Cardiac muscle cell (in vitro differentiated cells and primary cell): ENCODE results near the gene FOXC1. TPM values are rescaled to one million over a fixed set of nuclear protein-coding genes. Genes with fewer than 3 reads are reported as not detected.

Experiments used
- DNase-seq, 2 donors: peaks; one replicate each; pipeline versions ENCODE4 v3.0.0 to v3.0.0-alpha.2; 2010 to 2017; ENCODE audit warnings: low read depth in 1 of 2, low spot score in 1 of 2
- H3K27ac ChIP-seq: fragments of 200-600 bp; sonication (generic); 2 replicates; pipeline ENCODE4 v1.5.1; 2016
- H3K27me3 ChIP-seq: fragments of 200-600 bp; sonication (generic); 2 replicates; pipeline ENCODE4 v1.6.0; 2016; ENCODE audit warnings: control low read depth
- H3K36me3 ChIP-seq: fragments of 200-600 bp; sonication (generic); 2 replicates; pipeline ENCODE4 v1.5.1; 2016; ENCODE audit warnings: control low read depth
- H3K4me1 ChIP-seq: fragments of 200-600 bp; sonication (generic); 2 replicates; pipeline ENCODE4 v1.8.1; 2017; ENCODE audit warnings: low read depth, mild to moderate bottlenecking, mixed run types
- H3K4me3 ChIP-seq: fragments of 200-600 bp; sonication (generic); 2 replicates; pipeline ENCODE4 v1.5.1; 2016; ENCODE audit warnings: mild to moderate bottlenecking
- H3K9me3 ChIP-seq: fragments of 200-600 bp; sonication (generic); 2 replicates; pipeline ENCODE4 v1.5.1; 2017; ENCODE audit warnings: low read depth, mild to moderate bottlenecking, control low read depth
- CTCF ChIP-seq: IDR thresholded peaks from 2 replicates; pipeline ENCODE4 v1.5.1; 2012; ENCODE audit warnings: low read depth, mild to moderate bottlenecking, low read length
- polyA plus RNA-seq: library from polyadenylated mRNA; unstranded; fragments of >200 nt; fragmentation: Nextera tagmentation; extraction: Ambion mirVana; gene quantifications from 2 replicates; pipeline ENCODE4 v1.2.1, GENCODE V29; 2016
- total RNA-seq: library from RNA; depleted of rRNA; stranded (reverse); fragments of >200 nt; gene quantifications from 2 replicates; pipeline ENCODE4 v1.2.3, GENCODE V29; 2016

Gene FOXC1
- total and polyA plus RNA-seq, 2 experiments from 2014 or later = 2.5 to 3.4 TPM

DNA sequence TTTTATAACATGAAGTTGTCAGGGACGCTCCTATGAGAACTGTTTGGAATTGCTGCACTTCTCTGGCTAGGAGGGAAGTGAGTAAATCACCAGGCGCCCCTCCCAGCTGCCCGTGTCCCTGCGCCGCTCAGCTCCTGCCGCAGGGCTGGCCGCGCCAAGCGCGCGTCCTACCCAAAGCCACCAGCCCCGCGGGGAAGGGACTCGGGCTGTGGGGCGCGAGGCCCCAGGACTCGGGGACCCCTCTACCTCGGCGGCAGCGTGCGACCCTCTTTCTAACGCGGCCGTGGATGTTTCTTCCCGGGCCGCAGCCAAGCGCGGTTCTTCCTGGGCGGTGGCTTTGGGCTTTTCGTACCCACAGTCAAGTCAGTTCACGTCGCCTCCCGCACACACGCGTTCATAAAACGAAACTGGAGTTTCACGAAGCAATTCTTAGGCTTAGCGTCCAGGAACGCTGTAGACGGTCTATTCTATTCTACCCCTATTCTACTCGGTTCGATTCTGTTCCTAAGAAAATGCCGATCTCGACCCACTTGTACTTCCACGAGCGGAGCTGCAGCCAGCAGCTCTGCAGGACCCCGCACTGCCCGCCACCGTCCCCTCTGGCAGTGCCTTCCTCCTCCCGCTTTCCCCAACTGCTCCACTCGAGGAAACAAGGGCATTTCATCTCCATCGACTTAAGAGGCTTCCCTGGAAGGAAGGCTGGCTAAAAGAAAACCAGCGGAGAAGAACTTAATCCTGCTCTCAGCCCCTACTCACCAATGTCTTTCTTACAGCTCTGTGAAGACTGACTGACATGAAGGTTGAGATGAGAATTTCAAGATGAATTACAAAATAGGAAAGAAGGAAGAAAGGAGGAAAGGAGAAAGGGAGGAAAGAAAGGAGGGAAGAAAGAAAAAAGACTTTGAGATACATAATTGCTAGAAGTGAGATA is 15.4 kb downstream of the FOXC1 start:
- peak; percentile 53 to 57 for DNase-seq
- no peak overlapping the region for H3K27ac ChIP-seq
- peaks cover 84% of the 10 kb centered on the region for H3K27me3 ChIP-seq
- H3K4me1 ChIP-seq = peaks cover 14% of the 10 kb centered on the region
- H3K4me3 ChIP-seq = peak overlapping the region; percentile 44
- no peaks in the 10 kb centered on the region for H3K9me3 ChIP-seq
- TF ChIP-seq CTCF = no peak
- H3K36me3 ChIP-seq = no peaks in the 10 kb centered on the region

- TF ChIP-seq CTCF = no peak
- no peak overlapping the region for H3K4me3 ChIP-seq
- H3K36me3 ChIP-seq = no peaks in the 10 kb centered on the region
- no peaks in the 10 kb centered on the region for H3K9me3 ChIP-seq
- no peak overlapping the region for H3K27ac ChIP-seq
- peaks cover 76% of the 10 kb centered on the region for H3K27me3 ChIP-seq
- H3K4me1 ChIP-seq = peaks cover 14% of the 10 kb centered on the region
- DNase-seq = no peak
Observed at GRCh38 chr6:1625794-1626435, 16.2 kb downstream of the FOXC1 start.

GRCh38 chr6:1626481-1626880 is 16.8 kb downstream of the FOXC1 start:
- no peak for TF ChIP-seq CTCF
- H3K27ac ChIP-seq = no peak overlapping the region
- H3K9me3 ChIP-seq = no peaks in the 10 kb centered on the region
- no peak overlapping the region for H3K4me3 ChIP-seq
- H3K4me1 ChIP-seq = peaks cover 14% of the 10 kb centered on the region
- no peak for DNase-seq
- no peaks in the 10 kb centered on the region for H3K36me3 ChIP-seq
- peaks cover 70% of the 10 kb centered on the region for H3K27me3 ChIP-seq

GRCh38 chr6:1627827-1628560 is 18.3 kb downstream of the FOXC1 start:
- DNase-seq = no peak
- Histone ChIP-seq H3K27me3 (peaks cover 55% of the 10 kb centered on the region), H3K36me3 (no peaks in the 10 kb centered on the region), H3K27ac (no peak overlapping the region), H3K9me3 (no peaks in the 10 kb centered on the region), H3K4me3 (no peak overlapping the region), H3K4me1 (peaks cover 14% of the 10 kb centered on the region)
- no peak for TF ChIP-seq CTCF

GRCh38 chr6:1629316-1629715 is 19.6 kb downstream of the FOXC1 start:
- H3K27me3 ChIP-seq = peaks cover 42% of the 10 kb centered on the region

More at GRCh38 chr6:1629316-1629715, 19.6 kb downstream of the FOXC1 start:
- no peaks in the 10 kb centered on the region for H3K36me3 ChIP-seq
- no peak overlapping the region for H3K4me3 ChIP-seq
- no peak overlapping the region for H3K27ac ChIP-seq
- DNase-seq = no peak
- peaks cover 9% of the 10 kb centered on the region for H3K4me1 ChIP-seq
- no peak for TF ChIP-seq CTCF
- no peaks in the 10 kb centered on the region for H3K9me3 ChIP-seq
